Suprapubic skin (tissue), 3 donors: ENCODE results near the gene ADSS2.
"Not testable (repeated sequence)": the region's sequence is repeated elsewhere in the genome, so short reads cannot be mapped to it uniquely, and the experiment has no call there.

Experiments used
- POLR2A ChIP-seq, 2 donors: fragments of 450-650 bp; IDR thresholded peaks; one replicate each; pipeline ENCODE4 v1.6.1; 2017; ENCODE audit warnings: antibody characterized with exemption in 2 of 2, mild to moderate bottlenecking in 2 of 2, moderate library complexity in 2 of 2
- TF ChIP-seq, protein P1 (sequence below), 2 donors: fragments of 200-600 bp in 1 of 2; fragments of 450-650 bp in 1 of 2; sonication (generic) in 1 of 2; IDR thresholded peaks; one replicate each; pipeline ENCODE4 v1.5.1; 2016 to 2019; ENCODE audit warnings: antibody characterized with exemption in 2 of 2, mild to moderate bottlenecking in 1 of 2, moderate library complexity in 1 of 2

DNA sequence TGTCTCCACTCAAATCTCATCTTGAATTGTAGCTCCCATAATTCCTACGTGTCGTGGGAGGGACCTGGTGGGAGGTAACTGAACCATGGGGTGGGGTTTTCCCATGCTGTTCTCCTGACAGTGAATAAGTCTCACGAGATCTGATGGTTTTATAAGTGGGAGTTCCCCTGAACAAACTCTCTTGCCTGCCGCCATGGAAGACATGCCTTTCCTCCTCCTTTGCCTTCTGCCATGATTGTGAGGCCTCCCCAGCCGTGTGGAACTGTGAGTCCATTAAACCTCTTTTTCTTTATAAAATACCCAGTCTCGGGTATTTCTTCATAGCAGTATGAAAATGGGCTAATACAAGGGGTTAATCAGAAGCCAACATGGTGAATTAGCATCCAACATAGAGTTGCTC, 86.4 kb downstream of the ADSS2 start:
- TF ChIP-seq POLR2A (IDR thresholded peaks at IDR 0.05): not testable (repeated sequence)
- TF ChIP-seq, protein P1, sequence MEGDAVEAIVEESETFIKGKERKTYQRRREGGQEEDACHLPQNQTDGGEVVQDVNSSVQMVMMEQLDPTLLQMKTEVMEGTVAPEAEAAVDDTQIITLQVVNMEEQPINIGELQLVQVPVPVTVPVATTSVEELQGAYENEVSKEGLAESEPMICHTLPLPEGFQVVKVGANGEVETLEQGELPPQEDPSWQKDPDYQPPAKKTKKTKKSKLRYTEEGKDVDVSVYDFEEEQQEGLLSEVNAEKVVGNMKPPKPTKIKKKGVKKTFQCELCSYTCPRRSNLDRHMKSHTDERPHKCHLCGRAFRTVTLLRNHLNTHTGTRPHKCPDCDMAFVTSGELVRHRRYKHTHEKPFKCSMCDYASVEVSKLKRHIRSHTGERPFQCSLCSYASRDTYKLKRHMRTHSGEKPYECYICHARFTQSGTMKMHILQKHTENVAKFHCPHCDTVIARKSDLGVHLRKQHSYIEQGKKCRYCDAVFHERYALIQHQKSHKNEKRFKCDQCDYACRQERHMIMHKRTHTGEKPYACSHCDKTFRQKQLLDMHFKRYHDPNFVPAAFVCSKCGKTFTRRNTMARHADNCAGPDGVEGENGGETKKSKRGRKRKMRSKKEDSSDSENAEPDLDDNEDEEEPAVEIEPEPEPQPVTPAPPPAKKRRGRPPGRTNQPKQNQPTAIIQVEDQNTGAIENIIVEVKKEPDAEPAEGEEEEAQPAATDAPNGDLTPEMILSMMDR (IDR thresholded peaks at IDR 0.05): not testable (repeated sequence)
